Pancreas (tissue), 10 donors: ENCODE measurements around the gene WDR82. TPM values are rescaled to one million over a fixed set of nuclear protein-coding genes. Genes with fewer than 3 reads are reported as not detected.

Experiments
- ATAC-seq, 4 donors: fragments of 200-7000 bp; cut with Tn5 transposase; one replicate each; pipeline versions ENCODE4 v1.8.0 to v1.9.1; 2020; ENCODE audit warnings: mild to moderate bottlenecking in 4 of 4, moderate library complexity in 4 of 4
- DNase-seq, 6 donors: peaks; one replicate each; pipeline ENCODE4 v3.0.0-alpha.2; 2020
- FAIRE-seq: peaks from 2 replicates; lab custom pipeline; 2012; peaks lifted over from hg19 to GRCh38; lab: Jason Lieb, UNC
- H3K27ac ChIP-seq, 4 donors: fragments of 200-600 bp; sonication (generic); 1 replicate in 3 of 4; 2 replicates in 1 of 4; pipeline versions ENCODE4 v1.5.0 to v1.8.0; 2020
- H3K27me3 ChIP-seq, 4 donors: fragments of 200-600 bp; one replicate each; pipeline ENCODE4 v1.8.0; 2021
- H3K36me3 ChIP-seq, 3 donors: fragments of 200-600 bp; sonication (generic) in 1 of 3; one replicate each; pipeline versions ENCODE4 v1.5.0 to v1.8.0; 2020 to 2021
- H3K4me1 ChIP-seq, 3 donors: fragments of 200-600 bp; one replicate each; pipeline ENCODE4 v1.8.0; 2021
- H3K4me3 ChIP-seq, 4 donors: fragments of 200-600 bp; sonication (generic) in 2 of 4; one replicate each; pipeline versions ENCODE4 v1.5.0 to v1.8.0; 2020 to 2021
- H3K9me3 ChIP-seq, 4 donors: fragments of 200-600 bp; one replicate each; pipeline ENCODE4 v1.8.0; 2021
- CTCF ChIP-seq, 4 donors: fragments of 200-600 bp; sonication (generic) in 3 of 4; IDR thresholded peaks; one replicate each; pipeline versions ENCODE4 v1.5.0 to v1.8.0; 2021; ENCODE audit warnings: antibody characterized with exemption in 4 of 4
- WGBS, 2 donors: extraction: QIAGEN DNeasy Blood & Tissue Kit; methylation state at CpG; one replicate each; pipeline ENCODE4 v1.1.7; 2013; 5-methylcytosine and 5-hydroxymethylcytosine counted together
- intact Hi-C, 3 donors: fragments of 100-400 bp; cut with DNase I; formaldehyde crosslinking; loops; one replicate each; pipeline versions ENCODE4 v1.11.1 to v1.14.2; 2022
- polyA plus RNA-seq, 2 donors: library from polyadenylated mRNA; stranded (reverse); fragments of 200-250 nt; gene quantifications; one replicate each; pipeline ENCODE4 v1.2.3, GENCODE V29; 2013
- total RNA-seq, 6 donors: library from RNA; stranded (reverse); fragmentation: NEBNext Ultra II Directional in 4 of 6; extraction: Animal tissue kit (Norgen Biotek cat#: 25700) in 4 of 6; gene quantifications; one replicate each; pipeline versions ENCODE4 v1.2.1 to v1.2.4, GENCODE V29; 2021 to 2023
- donor health status: healthy with polysubstance abuse.
- donor health status: DM: no; HTN: no; CAD: no; lungs with moderate emphysema.
- donor health status: DM: no; HTN: no; CAD: no.
- donor health status: control.
- donor health status: control.
- donor health status: Bipolar disorder and iron deficiency.
- donor health status: DM: yes; HTN: yes; CAD: no.
- donor health status: DM: no; HTN: no; CAD: no.
- donor health status: DM: no; HTN: no; CAD: no.
- donor health status: DM: yes; HTN: yes; CAD: no.

Gene WDR82
- total and polyA plus RNA-seq, 8 donors = 9.0 to 32.1 (median 18.8) TPM

DNA sequence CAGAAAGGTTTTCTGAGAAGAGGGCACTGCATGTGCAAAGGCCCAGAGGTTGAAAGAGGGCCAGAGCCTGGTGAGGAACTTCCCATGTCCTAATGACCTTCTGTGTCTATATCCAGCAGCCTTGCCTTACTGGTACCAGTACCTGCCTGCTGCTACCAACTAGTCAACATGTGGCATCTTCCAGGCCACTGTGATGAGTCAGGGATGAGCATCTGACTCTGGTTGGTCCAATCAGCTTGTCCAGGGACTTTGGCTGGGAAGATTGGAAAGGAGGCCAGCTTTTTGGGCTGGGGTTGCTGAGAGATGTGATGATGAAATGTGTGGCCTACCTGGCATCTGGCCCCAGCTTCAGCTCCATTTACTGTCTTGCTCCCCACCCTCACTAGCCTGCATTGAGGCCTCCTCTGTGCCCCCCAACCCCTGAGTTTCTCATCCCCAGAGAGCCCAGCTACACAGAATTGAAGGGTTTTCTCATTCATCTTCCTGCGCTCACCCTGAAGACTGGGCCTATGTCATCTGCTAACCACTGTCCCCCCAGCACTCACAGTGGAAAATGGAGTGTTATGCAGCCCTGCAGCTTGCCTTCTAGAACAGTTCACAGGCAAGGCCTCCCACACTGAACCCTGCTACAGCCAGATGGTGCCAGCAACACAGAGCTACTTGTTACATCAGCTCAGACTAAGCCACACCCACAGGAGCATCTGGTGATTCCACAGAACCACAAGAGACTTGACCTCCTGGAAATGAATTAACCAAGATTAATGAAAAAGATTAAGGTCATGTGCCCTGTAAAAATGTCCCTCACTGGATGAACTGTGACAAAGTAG is 38.2 kb downstream of the WDR82 start:
- Histone ChIP-seq H3K4me1 (peaks cover 11 to 29% (median 25%) of the 10 kb centered on the region in 3 donors), H3K36me3 (no peaks in the 10 kb centered on the region), H3K27ac (peak overlapping the region in 1 of 4 donors; percentile 82), H3K9me3 (no peaks in the 10 kb centered on the region), H3K27me3 (no peaks in the 10 kb centered on the region), H3K4me3 (peak overlapping the region in 2 of 4 donors; percentile 61 to 97)
- DNase-seq = peak in 4 of 6 donors; percentile 17 to 63 (median 36)
- intact Hi-C loops = no loop called here
- 100% methylated on average over 1 of the region's 1 CpG for WGBS, 2 donors
- no peak for TF ChIP-seq CTCF (IDR thresholded peaks at IDR 0.05)
- no peak for FAIRE-seq
- peak in 2 of 4 donors; percentile 9 to 19 for ATAC-seq

DNA sequence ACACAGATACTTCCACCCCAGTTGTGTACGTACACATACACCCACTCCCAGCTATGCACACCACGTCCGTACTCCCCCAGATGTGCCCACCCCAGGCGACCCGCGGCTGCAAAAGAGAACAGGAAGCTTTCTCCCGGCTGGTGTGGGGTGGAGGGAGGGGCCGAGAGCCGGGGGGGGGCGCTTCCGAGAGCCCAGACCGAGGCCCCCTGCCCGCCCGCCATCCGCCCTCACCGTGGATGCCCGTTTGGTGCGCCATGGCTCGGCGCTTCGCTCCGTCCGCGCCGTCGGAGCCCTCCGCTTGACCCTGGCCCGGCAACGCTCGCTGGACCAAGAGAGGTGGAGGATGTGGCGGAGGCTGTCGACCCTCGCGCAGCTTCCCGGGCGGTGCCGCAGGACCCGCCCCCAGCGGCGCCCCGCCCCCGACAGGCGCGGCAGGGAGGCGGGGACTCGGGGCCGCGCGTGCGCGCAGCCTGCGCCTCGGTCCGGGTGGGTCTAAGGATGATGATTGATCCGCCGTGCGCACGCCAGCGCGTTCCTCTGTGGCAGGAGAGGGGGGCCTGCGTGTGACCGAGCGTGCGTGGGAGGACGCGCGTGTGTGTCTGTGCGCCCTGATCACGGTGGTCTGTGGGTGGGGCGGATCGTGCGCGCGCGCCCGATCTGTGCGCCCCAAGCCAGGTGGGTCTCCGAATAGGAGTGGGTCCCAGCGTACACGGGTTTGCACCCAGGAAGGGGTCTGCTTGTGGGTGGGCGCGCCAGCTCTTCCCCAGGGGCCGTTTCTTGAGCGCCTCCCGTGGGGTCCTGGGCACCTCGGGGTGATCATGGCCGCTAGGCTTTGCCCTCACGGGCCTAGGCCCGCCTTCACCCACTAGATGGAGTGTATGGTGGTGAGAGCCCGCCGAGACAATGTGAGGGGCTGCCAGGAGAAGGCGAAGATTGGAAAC is 39.4 kb downstream of the WDR82 start, which contains the start of gene TWF2:
TSS of gene TWF2 (minus strand) at position 398 of the 941 bp plus-strand sequence. CDS start at position 256, 142 bp downstream.
- TF ChIP-seq CTCF (IDR thresholded peaks at IDR 0.05) = peak in 1 of 4 donors; percentile 17
- Histone ChIP-seq H3K9me3 (no peaks in the 10 kb centered on the region), H3K27ac (peak within 1 kb of the TSS; percentile 69 to 89 (median 76)), H3K4me1 (peaks cover 11 to 26% (median 25%) of the 10 kb centered on the region in 3 donors), H3K4me3 (peak within 1 kb of the TSS; percentile 61 to 97 (median 77)), H3K27me3 (no peaks in the 10 kb centered on the region), H3K36me3 (no peaks in the 10 kb centered on the region)
- 1% methylated on average over 76 to 92 of the region's 92 CpGs for WGBS, 2 donors
- FAIRE-seq (no peak), DNase-seq (peak; percentile 61 to 88 (median 76)), ATAC-seq (peak; percentile 83 to 91 (median 87))
- intact Hi-C loops = no loop called here

DNA sequence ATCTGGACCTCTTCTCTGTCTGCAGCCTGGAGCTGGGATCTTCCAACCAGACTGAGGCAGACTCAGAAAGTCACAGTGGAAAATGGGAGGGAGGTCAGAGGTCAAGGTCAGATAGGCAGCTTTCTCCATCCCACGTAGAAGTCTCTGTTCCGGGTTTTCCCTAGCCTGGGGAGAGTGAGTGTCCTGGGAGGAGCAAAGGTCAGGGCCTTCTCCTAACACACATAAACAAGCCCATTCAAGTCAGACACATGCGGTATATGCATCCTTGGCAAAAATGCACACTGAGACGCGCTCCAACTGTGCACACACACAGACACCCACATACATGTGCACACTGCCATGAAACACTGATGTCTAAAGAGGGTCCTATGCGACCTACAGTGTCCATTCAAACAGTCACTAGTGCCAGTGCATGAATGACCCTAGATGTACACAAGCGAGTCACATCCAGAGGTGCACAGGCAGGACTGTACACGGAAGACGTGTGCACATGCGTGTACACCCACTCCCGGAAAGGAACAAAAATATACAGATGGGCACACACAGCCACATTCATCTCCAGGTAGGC is 40.2 kb downstream of the WDR82 start:
- H3K4me1 ChIP-seq = peaks cover 11 to 26% (median 25%) of the 10 kb centered on the region in 3 donors
- no peaks in the 10 kb centered on the region for H3K36me3 ChIP-seq
- TF ChIP-seq CTCF (IDR thresholded peaks at IDR 0.05) = no peak
- peak overlapping the region; percentile 69 to 89 (median 76) for H3K27ac ChIP-seq
- 22 to 29% methylated on average over 11 of the region's 11 CpGs for WGBS, 2 donors
- no peaks in the 10 kb centered on the region for H3K9me3 ChIP-seq
- no peaks in the 10 kb centered on the region for H3K27me3 ChIP-seq
- intact Hi-C loops = no loop called here
- no peak for FAIRE-seq
- H3K4me3 ChIP-seq = peak overlapping the region; percentile 61 to 97 (median 77)
- DNase-seq = no peak
- peak; percentile 1 to 10 (median 4) for ATAC-seq

- Histone ChIP-seq H3K4me1 (peaks cover 11 to 26% (median 25%) of the 10 kb centered on the region in 3 donors), H3K9me3 (no peaks in the 10 kb centered on the region), H3K27me3 (no peaks in the 10 kb centered on the region), H3K36me3 (no peaks in the 10 kb centered on the region), H3K27ac (peak overlapping the region; percentile 62 to 89 (median 76)), H3K4me3 (peak overlapping the region in 1 of 4 donors; percentile 97)
- DNase-seq = peak; percentile 70 to 90 (median 82)
- no peak for TF ChIP-seq CTCF (IDR thresholded peaks at IDR 0.05)
- FAIRE-seq = no peak
- ATAC-seq = peak; percentile 67 to 81 (median 76)
- intact Hi-C loops = no loop called here
- WGBS, 2 donors = 4 to 8% methylated on average over 7 to 8 of the region's 8 CpGs
Observed at GRCh38 chr3:52237657-52238172, 40.7 kb downstream of the WDR82 start.
